K562 (cell line): Measurements from ENCODE around the gene SLC35E3. TPM values are rescaled to one million over a fixed set of nuclear protein-coding genes. Genes with fewer than 3 reads are reported as not detected.
A peak's percentile ranks its signal among the peaks of the same experiment; 100 is the strongest.

ENCODE experiments used
- CTBP1 ChIP-seq: fragments of 450-650 bp; IDR thresholded peaks from 2 replicates; pipeline ENCODE4 v1.6.1; 2016; ENCODE audit warnings: borderline replicate concordance
- FOXP4 ChIP-seq: sonication (generic); formaldehyde crosslinking; IDR thresholded peaks from 2 replicates; pipeline ENCODE4 v1.8.0; 2022; ENCODE audit warnings: mild to moderate bottlenecking, missing genetic modification reagents, borderline replicate concordance
- HOMEZ ChIP-seq: fragments of 250-450 bp; sonication (Bioruptor Pico); IDR thresholded peaks from 2 replicates; pipeline ENCODE4 v1.4.0; 2020; ENCODE audit warnings: mild to moderate bottlenecking, moderate library complexity
- MEF2A ChIP-seq: IDR thresholded peaks from 2 replicates; pipeline ENCODE4 v1.6.1; 2011; ENCODE audit warnings: low read depth, mild to moderate bottlenecking, low read length, moderate library complexity; ENCODE audit not compliant: control insufficient read depth
- MNT ChIP-seq, 2 experiments: fragments of 450-650 bp; conservative IDR thresholded peaks; 2 replicates each; pipeline ENCODE4 v1.6.1; 2017; ENCODE audit warnings: mild to moderate bottlenecking in 2 of 2, moderate library complexity in 2 of 2
- NR0B1 ChIP-seq: fragments of 450-650 bp; IDR thresholded peaks from one replicate; pipeline ENCODE4 v1.6.1; 2018; ENCODE audit warnings: mild to moderate bottlenecking, moderate library complexity; ENCODE audit not compliant: partially characterized antibody
- POLR2AphosphoS5 ChIP-seq: IDR thresholded peaks from 2 replicates; pipeline ENCODE4 v1.6.1; 2011; ENCODE audit warnings: mild to moderate bottlenecking, low read depth, low read length, moderate library complexity; ENCODE audit not compliant: control insufficient read depth, insufficient read depth
- PRMT5 ChIP-seq: sonication (generic); formaldehyde crosslinking; IDR thresholded peaks from 2 replicates; pipeline ENCODE4 v1.5.0; 2020; ENCODE audit warnings: missing genetic modification reagents
- RAD51 ChIP-seq: fragments of 450-650 bp; IDR thresholded peaks from 2 replicates; pipeline ENCODE4 v1.7.1; 2016; ENCODE audit warnings: low read depth, mild to moderate bottlenecking, borderline replicate concordance
- RBM25 ChIP-seq: fragments of 200-400 bp; formaldehyde crosslinking; IDR thresholded peaks from 2 replicates; pipeline ENCODE4 v1.6.1; 2018; ENCODE audit warnings: low read length, low read depth, moderate library complexity; ENCODE audit not compliant: severe bottlenecking
- STAG1 ChIP-seq: sonication (generic); formaldehyde crosslinking; IDR thresholded peaks from 2 replicates; pipeline ENCODE4 v1.5.0; 2020; ENCODE audit warnings: missing genetic modification reagents, borderline replicate concordance
- ZBED1 ChIP-seq: IDR thresholded peaks from 2 replicates; pipeline ENCODE4 v1.6.1; 2014
- ZBTB5 ChIP-seq: fragments of 450-650 bp; IDR thresholded peaks from 2 replicates; pipeline ENCODE4 v1.6.1; 2017; ENCODE audit warnings: antibody characterized with exemption
- ZBTB9 ChIP-seq: fragments of 450-650 bp; formaldehyde crosslinking; IDR thresholded peaks from 2 replicates; pipeline ENCODE4 v1.4.0; 2020; ENCODE audit warnings: mild to moderate bottlenecking, moderate library complexity
- ZNF124 ChIP-seq: sonication (generic); formaldehyde crosslinking; IDR thresholded peaks from 2 replicates; pipeline ENCODE4 v1.8.1; 2022; ENCODE audit warnings: missing genetic modification reagents
- ZNF41 ChIP-seq: fragments of 250-450 bp; sonication (Bioruptor Pico); conservative IDR thresholded peaks from 2 replicates; pipeline ENCODE4 v1.4.0; 2020; ENCODE audit warnings: mild to moderate bottlenecking
- ZNF699 ChIP-seq: fragments of 250-450 bp; sonication (Bioruptor Pico); IDR thresholded peaks from 2 replicates; pipeline ENCODE4 v1.8.0; 2021; ENCODE audit warnings: mild to moderate bottlenecking, moderate library complexity; ENCODE audit not compliant: insufficient replicate concordance
- polyA plus RNA-seq, 8 experiments: library from polyadenylated mRNA; depleted of rRNA in 4 of 8; stranded (reverse) in 5 of 8; unstranded in 3 of 8; fragments of >200 nt; fragmentation: Nextera tagmentation in 2 of 8; fragmentation: Illumina TruSeq in 1 of 8; extraction: Ambion mirVana in 2 of 8; extraction: Trizol in 1 of 8; gene quantifications; 2 replicates each; pipeline versions ENCODE4 v1.2.1 to v1.2.3, GENCODE V29; 2011 to 2014; ENCODE audit warnings: inconsistent platforms in 1 of 8, missing spikeins in 1 of 8
- total RNA-seq, 7 experiments: library from RNA; depleted of rRNA in 6 of 7; stranded (reverse); fragments of >200 nt in 6 of 7; fragmentation: Illumina TruSeq in 2 of 7; extraction: Trizol in 2 of 7; gene quantifications; 2 replicates each; pipeline versions ENCODE4 v1.2.1 to v1.2.3, GENCODE V29; 2011 to 2021; ENCODE audit warnings: low replicate concordance in 1 of 7

SLC35E3 gene
- total and polyA plus RNA-seq, 9 of the 15 experiments (the other 6 are each of a cell fraction or from before 2014, with no cell fraction given) = 1.2 to 5.9 (median 3.8) TPM

- TF ChIP-seq MNT (conservative IDR thresholded peaks at IDR 0.05) (peak; percentile 89 to 94), POLR2AphosphoS5 (peak; percentile 73), HOMEZ (no peak), PRMT5 (CRISPR knock-in tag) (no peak), ZNF699 (CRISPR knock-in tag) (no peak), MEF2A (no peak), RBM25 (no peak), NR0B1 (no peak), FOXP4 (0 out of 2 replicates have a peak, but pooled peaks have one; percentile 38), STAG1 (no peak), ZBTB5 (no peak), CTBP1 (peak; percentile 49), ZNF124 (CRISPR knock-in tag) (no peak), ZNF41 (no peak), ZBED1 (peak; percentile 70), RAD51 (peak; percentile 95), ZBTB9 (CRISPR knock-in tag) (no peak)
Observed at GRCh38 chr12:68745904-68746571, at the start of gene SLC35E3 (continued).
